ENCODE data around the gene ZNF189.

DNA sequence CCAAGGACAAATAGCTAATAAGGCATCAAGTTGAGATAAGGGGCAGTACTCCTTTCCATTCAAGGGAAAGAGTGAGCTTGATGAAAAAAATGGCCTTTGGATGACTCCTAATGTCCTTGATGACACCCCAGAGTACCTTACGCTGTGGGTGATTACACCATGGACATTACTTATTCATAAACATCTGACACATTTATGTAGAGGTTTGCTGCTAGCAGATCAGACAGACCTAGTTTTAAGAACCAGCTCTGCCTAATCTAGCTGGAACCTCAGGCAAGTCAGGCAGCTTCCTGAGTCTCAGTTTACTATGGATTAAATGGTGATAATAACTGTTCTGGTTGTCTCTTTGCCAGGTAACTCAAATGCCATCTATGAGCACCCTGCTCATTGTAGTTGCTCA lies 34.1 kb downstream of the ZNF189 start:
- TF ChIP-seq CTCF (IDR thresholded peaks at IDR 0.05) (no peak), POLR2A (IDR thresholded peaks at IDR 0.05) (no peak)

All from heart left ventricle (tissue), 13 donors.